ENCODE data around the gene TP53RK. TPM values are rescaled to one million over a fixed set of nuclear protein-coding genes. Genes with fewer than 3 reads are reported as not detected.

TP53RK gene
- total and polyA plus RNA-seq, 10 donors = 6.9 to 24.2 (median 11.6) TPM

DNA sequence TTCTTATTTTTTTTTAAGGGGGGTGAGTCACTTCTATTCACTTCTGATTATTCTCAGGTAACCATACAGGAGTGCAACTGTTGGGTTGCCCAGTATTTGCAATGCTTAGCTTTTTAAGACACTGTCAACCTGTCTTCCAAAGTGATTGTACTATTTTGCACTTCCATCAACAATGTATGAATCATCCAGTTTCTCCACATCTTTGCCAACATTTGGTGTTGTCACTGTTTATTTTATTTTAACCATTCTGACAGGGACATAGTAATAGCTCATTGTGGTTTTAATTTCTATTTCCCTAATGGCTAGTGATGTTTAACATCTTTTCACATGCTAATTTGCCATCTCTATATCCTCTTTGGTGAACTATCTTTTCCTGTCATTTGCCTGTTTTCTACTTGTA lies 36.5 kb downstream of the TP53RK start:
- Histone ChIP-seq H3K36me3 (no peaks in the 10 kb centered on the region), H3K27me3 (replicated peaks in 1 of 7) (peaks cover 0 to 55% (median 19%) of the 10 kb centered on the region in 7 donors), H3K4me1 (no peaks in the 10 kb centered on the region), H3K9me3 (no peaks in the 10 kb centered on the region), H3K27ac (no peak overlapping the region), H3K4me3 (no peak overlapping the region)
- no peak for DNase-seq
- intact Hi-C loops (cut with DNase I; ENCODE audit: low total_unique reads) = no loop called here
- TF ChIP-seq POLR2AphosphoS5 (IDR thresholded peaks at IDR 0.05) (no peak), POLR2A (IDR thresholded peaks at IDR 0.05) (no peak)
- TF ChIP-seq, protein P1, sequence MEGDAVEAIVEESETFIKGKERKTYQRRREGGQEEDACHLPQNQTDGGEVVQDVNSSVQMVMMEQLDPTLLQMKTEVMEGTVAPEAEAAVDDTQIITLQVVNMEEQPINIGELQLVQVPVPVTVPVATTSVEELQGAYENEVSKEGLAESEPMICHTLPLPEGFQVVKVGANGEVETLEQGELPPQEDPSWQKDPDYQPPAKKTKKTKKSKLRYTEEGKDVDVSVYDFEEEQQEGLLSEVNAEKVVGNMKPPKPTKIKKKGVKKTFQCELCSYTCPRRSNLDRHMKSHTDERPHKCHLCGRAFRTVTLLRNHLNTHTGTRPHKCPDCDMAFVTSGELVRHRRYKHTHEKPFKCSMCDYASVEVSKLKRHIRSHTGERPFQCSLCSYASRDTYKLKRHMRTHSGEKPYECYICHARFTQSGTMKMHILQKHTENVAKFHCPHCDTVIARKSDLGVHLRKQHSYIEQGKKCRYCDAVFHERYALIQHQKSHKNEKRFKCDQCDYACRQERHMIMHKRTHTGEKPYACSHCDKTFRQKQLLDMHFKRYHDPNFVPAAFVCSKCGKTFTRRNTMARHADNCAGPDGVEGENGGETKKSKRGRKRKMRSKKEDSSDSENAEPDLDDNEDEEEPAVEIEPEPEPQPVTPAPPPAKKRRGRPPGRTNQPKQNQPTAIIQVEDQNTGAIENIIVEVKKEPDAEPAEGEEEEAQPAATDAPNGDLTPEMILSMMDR (IDR thresholded peaks at IDR 0.05 in 8 of 11, conservative IDR thresholded peaks at IDR 0.05 in 3 of 11) = no peak

DNA sequence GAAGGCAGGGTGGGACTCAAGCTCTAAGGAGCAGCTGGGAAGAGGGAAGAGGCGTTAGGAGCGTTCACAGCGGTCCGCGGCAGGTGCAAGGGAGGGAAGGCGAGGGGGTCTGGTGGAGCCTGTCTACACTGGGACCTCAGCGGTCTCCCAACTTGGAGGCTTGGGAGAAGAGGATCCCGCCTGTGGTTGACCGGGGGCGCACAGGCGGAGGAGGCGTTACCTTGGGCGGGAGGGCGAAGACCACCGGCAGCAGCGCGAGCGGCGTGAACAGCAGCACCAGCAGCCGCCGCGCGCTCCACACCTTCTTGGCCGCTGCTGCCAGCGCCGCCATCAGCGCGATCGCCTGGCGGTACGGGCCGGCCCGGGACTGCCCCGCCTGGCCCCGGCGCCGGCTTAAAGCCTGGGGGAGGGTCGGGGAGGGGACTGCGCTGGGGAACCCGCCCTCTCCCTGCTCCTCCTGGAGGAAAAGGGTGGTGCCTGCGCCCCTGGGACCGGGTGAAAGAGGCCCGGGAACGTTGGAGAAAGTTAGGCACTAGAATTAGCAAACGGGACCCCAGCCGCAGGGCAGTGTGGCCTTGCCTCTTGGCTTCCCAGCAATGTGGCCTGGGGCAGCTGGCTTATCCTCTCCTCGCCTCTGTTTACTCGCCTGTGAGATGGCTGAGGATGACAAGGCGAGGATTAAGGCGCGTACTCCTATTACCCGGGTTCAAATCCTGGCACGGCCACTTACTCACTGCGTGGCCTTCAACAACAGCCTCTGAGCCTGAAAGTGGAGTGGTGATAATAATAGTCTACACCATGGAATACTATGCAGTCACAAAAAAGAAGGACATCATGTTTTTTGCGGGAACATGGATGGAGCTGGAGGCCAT lies 37.9 kb downstream of the TP53RK start, which contains the start of gene SLC13A3:
TSS of gene SLC13A3 (minus strand) at position 369 of the 872 bp plus-strand sequence. CDS start at position 331, 38 bp downstream.
- peaks cover 0 to 55% (median 19%) of the 10 kb centered on the region in 7 donors for H3K27me3 ChIP-seq (replicated peaks in 1 of 7)
- no peak for TF ChIP-seq POLR2AphosphoS5 (IDR thresholded peaks at IDR 0.05)
- no peak for TF ChIP-seq POLR2A (IDR thresholded peaks at IDR 0.05)
- TF ChIP-seq, protein P1 (IDR thresholded peaks at IDR 0.05 in 8 of 11, conservative IDR thresholded peaks at IDR 0.05 in 3 of 11) = no peak
- H3K4me3 ChIP-seq = peak within 1 kb of the TSS in 1 of 8 donors; percentile 13
- H3K36me3 ChIP-seq = no peaks in the 10 kb centered on the region
- no peaks in the 10 kb centered on the region for H3K4me1 ChIP-seq
- 21 to 36% (median 23%) methylated on average over 29 to 55 of the region's 55 CpGs for WGBS, 5 donors
- intact Hi-C loops (cut with DNase I; ENCODE audit: low total_unique reads) = no loop called here
- no peak within 1 kb of the TSS for H3K27ac ChIP-seq
- DNase-seq = no peak
- H3K9me3 ChIP-seq = no peaks in the 10 kb centered on the region

DNA sequence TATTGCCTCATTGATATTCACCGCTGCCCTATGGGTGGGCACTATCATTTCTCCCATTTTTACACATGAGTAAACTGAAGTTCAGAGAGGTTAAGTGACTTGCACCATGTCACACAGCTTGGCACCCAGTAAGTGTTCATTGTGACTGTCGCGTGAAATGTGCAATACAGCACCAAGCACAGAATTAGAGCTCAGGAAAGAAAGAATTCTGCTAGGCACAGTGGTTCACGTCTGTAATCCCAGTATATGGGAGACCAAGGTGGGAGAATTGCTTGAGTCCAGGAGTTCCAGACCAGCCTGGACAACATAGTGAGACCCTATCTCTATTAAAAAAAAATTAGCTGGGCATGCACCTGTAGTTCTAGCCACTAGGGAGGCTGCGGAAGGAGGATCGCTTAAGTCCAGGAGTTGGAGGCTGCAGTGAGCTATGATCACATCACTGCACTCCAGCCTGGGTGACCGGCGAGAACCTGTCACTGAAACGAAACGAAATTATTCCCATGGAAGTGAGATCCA lies 38.6 kb downstream of the TP53RK start:
- DNase-seq = no peak
- 82 to 88% (median 84%) methylated on average over 10 of the region's 10 CpGs for WGBS, 5 donors
- Histone ChIP-seq H3K9me3 (no peaks in the 10 kb centered on the region), H3K27ac (no peak overlapping the region), H3K4me1 (no peaks in the 10 kb centered on the region), H3K4me3 (no peak overlapping the region), H3K36me3 (no peaks in the 10 kb centered on the region), H3K27me3 (replicated peaks in 1 of 7) (peaks cover 0 to 55% (median 19%) of the 10 kb centered on the region in 7 donors)
- TF ChIP-seq, protein P1 (IDR thresholded peaks at IDR 0.05 in 8 of 11, conservative IDR thresholded peaks at IDR 0.05 in 3 of 11) = no peak
- TF ChIP-seq POLR2A (IDR thresholded peaks at IDR 0.05) (no peak), POLR2AphosphoS5 (IDR thresholded peaks at IDR 0.05) (no peak)
- intact Hi-C loops (cut with DNase I; ENCODE audit: low total_unique reads) = no loop called here

DNA sequence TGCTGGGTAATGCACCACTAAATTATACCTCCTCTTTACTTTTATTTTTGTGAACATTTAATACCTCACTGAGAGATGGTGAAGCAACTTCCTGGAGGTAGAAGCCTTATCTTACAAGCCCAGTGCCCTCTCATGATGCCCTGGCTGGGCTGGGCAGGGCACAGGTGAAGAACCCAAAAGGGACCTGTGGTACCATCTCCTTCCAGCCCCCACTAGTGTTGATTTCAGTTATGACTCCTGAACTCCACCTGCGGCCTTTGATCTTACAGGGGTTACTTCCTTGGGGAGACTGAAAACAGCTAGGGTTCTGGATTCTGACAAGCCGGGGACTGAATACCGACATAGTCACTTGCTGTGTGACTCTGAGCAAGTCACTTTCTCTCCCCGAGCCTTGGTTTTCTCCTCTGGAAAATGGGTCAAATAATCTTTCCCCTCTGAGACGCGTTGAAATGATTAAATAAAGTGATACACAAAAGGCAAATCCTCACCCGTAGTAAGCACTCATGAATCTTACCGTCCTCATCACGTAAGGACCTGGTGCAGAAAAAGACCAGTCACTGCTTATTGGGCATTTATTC lies 39.2 kb downstream of the TP53RK start:
- intact Hi-C loops (cut with DNase I; ENCODE audit: low total_unique reads) = no loop called here
- 89 to 96% (median 93%) methylated on average over 9 of the region's 9 CpGs for WGBS, 5 donors

More for the DNA sequence above, 39.2 kb downstream of the TP53RK start:
- H3K4me1 ChIP-seq = no peaks in the 10 kb centered on the region
- H3K36me3 ChIP-seq = no peaks in the 10 kb centered on the region
- peaks cover 0 to 55% (median 19%) of the 10 kb centered on the region in 7 donors for H3K27me3 ChIP-seq (replicated peaks in 1 of 7)
- H3K27ac ChIP-seq = no peak overlapping the region
- no peaks in the 10 kb centered on the region for H3K9me3 ChIP-seq
- H3K4me3 ChIP-seq = no peak overlapping the region
- no peak for TF ChIP-seq POLR2AphosphoS5 (IDR thresholded peaks at IDR 0.05)
- TF ChIP-seq, protein P1 (IDR thresholded peaks at IDR 0.05 in 8 of 11, conservative IDR thresholded peaks at IDR 0.05 in 3 of 11) = no peak
- TF ChIP-seq POLR2A (IDR thresholded peaks at IDR 0.05) = no peak
- no peak for DNase-seq

Measured in spleen (tissue), 11 donors.